K562 (cell line): Measurements from ENCODE around the gene DRAXIN. TPM values are rescaled to one million over a fixed set of nuclear protein-coding genes. Genes with fewer than 3 reads are reported as not detected.

Source experiments
- ADNP ChIP-seq: fragments of 200-800 bp; sonication (Bioruptor generic); IDR thresholded peaks from 2 replicates; pipeline ENCODE4 v1.6.1; 2016; ENCODE audit warnings: missing genetic modification characterization, missing compliant biosample characterization
- BRCA1 ChIP-seq, 2 experiments: fragments of 450-650 bp in 1 of 2; sonication (generic) in 1 of 2; formaldehyde crosslinking in 1 of 2; IDR thresholded peaks; 2 replicates each; pipeline versions ENCODE4 v1.5.0 to v1.6.1; 2017 to 2020; ENCODE audit warnings: mild to moderate bottlenecking in 1 of 2, missing genetic modification reagents in 1 of 2
- DMBX1 ChIP-seq: fragments of 250-450 bp; sonication (Bioruptor Pico); IDR thresholded peaks from 2 replicates; pipeline ENCODE4 v1.8.0; 2022; ENCODE audit warnings: inconsistent platforms, mild to moderate bottlenecking, moderate library complexity, borderline replicate concordance
- FOXA1 ChIP-seq: fragments of 450-650 bp; IDR thresholded peaks from 2 replicates; pipeline ENCODE4 v1.6.1; 2016; ENCODE audit warnings: mild to moderate bottlenecking, borderline replicate concordance
- HDAC2 ChIP-seq: fragments of 450-650 bp; IDR thresholded peaks from 2 replicates; pipeline ENCODE4 v1.6.1; 2016; ENCODE audit warnings: mild to moderate bottlenecking
- JUND ChIP-seq, 2 experiments: IDR thresholded peaks; 2 replicates in 1 of 2; 3 replicates in 1 of 2; pipeline ENCODE4 v1.6.1; 2011; ENCODE audit warnings: borderline replicate concordance in 2 of 2, low read depth in 2 of 2, low read length in 2 of 2, improper control_type of control experiment in 1 of 2, missing biosample characterization in 1 of 2, missing genetic modification characterization in 1 of 2, missing genetic modification reagents in 1 of 2
- MXI1 ChIP-seq: IDR thresholded peaks from 2 replicates; pipeline ENCODE4 v1.6.1; 2011; ENCODE audit warnings: low read depth, mild to moderate bottlenecking, improper control_type of control experiment, low read length
- MYNN ChIP-seq, 2 experiments: sonication (generic); formaldehyde crosslinking in 1 of 2; IDR thresholded peaks; 2 replicates each; pipeline versions ENCODE4 v1.5.0 to v1.6.1; 2016 to 2020; ENCODE audit warnings: antibody characterized with exemption in 1 of 2, missing genetic modification reagents in 1 of 2
- NR0B1 ChIP-seq: fragments of 450-650 bp; IDR thresholded peaks from one replicate; pipeline ENCODE4 v1.6.1; 2018; ENCODE audit warnings: mild to moderate bottlenecking, moderate library complexity; ENCODE audit not compliant: partially characterized antibody
- RBM15 ChIP-seq: fragments of 200-400 bp; formaldehyde crosslinking; IDR thresholded peaks from 2 replicates; pipeline ENCODE4 v1.6.1; 2018; ENCODE audit warnings: mild to moderate bottlenecking, low read length, moderate library complexity; ENCODE audit not compliant: insufficient read depth
- SETDB1 ChIP-seq: IDR thresholded peaks from one replicate; pipeline ENCODE4 v1.6.1; 2012; ENCODE audit warnings: low read length, control low read depth, inconsistent platforms
- TAF15 ChIP-seq: fragments of 200-400 bp; formaldehyde crosslinking; IDR thresholded peaks from 2 replicates; pipeline ENCODE4 v1.6.1; 2017; ENCODE audit warnings: mild to moderate bottlenecking, low read depth, low read length, moderate library complexity
- ZNF589 ChIP-seq: fragments of 200-800 bp; sonication (Bioruptor generic); IDR thresholded peaks from 2 replicates; pipeline ENCODE4 v1.6.1; 2016; ENCODE audit warnings: low read depth, missing genetic modification characterization, missing compliant biosample characterization
- ZNF696 ChIP-seq: fragments of 250-450 bp; sonication (Bioruptor Pico); conservative IDR thresholded peaks from 2 replicates; pipeline ENCODE4 v1.4.0; 2020; ENCODE audit warnings: mild to moderate bottlenecking, moderate library complexity
- polyA plus RNA-seq, 8 experiments: library from polyadenylated mRNA; depleted of rRNA in 4 of 8; stranded (reverse) in 5 of 8; unstranded in 3 of 8; fragments of >200 nt; fragmentation: Nextera tagmentation in 2 of 8; fragmentation: Illumina TruSeq in 1 of 8; extraction: Ambion mirVana in 2 of 8; extraction: Trizol in 1 of 8; gene quantifications; 2 replicates each; pipeline versions ENCODE4 v1.2.1 to v1.2.3, GENCODE V29; 2011 to 2014; ENCODE audit warnings: inconsistent platforms in 1 of 8, missing spikeins in 1 of 8
- total RNA-seq, 7 experiments: library from RNA; depleted of rRNA in 6 of 7; stranded (reverse); fragments of >200 nt in 6 of 7; fragmentation: Illumina TruSeq in 2 of 7; extraction: Trizol in 2 of 7; gene quantifications; 2 replicates each; pipeline versions ENCODE4 v1.2.1 to v1.2.3, GENCODE V29; 2011 to 2021; ENCODE audit warnings: low replicate concordance in 1 of 7
- TF ChIP-seq, protein P1 (sequence below): fragments of 250-450 bp; sonication (Bioruptor Pico); IDR thresholded peaks from 2 replicates; pipeline ENCODE4 v1.4.0; 2020

The DRAXIN gene
- total and polyA plus RNA-seq, 9 of the 15 experiments (the other 6 are each of a cell fraction or from before 2014, with no cell fraction given) = 0.01 to 0.04 (median 0.01) TPM; not detected in 6

DNA sequence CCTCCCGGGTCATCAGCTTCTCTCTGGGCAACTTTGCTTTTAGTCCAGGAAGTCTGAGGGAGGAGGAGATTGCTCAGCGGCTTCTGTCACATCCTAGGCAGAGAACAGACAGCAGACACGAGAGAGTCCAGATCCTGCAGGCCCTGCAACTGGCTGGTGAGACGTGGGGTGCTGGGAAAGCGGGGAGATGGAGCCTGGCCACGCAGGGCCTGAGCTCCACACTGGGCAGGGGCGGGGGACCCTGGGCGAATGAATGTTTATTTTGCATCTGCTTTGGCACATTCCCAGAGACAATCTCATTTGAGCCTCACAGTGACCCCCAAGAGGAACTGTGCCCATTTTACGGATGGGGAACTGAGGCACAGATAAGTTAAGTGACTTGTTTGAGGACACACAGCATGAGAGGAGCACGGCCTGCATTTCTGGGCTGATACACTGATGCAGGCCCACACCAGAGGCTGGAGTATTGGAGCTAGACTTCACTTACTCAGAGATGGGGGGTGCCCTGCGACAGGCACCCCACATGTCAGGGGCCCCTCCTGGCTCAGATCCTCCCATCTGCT lies 80.1 kb downstream of the DRAXIN start (continued):
- TF ChIP-seq MYNN (IDR thresholded peaks at IDR 0.05) = no peak
- TF ChIP-seq MYNN (CRISPR knock-in tag; IDR thresholded peaks at IDR 0.05) = no peak
- 0 out of 2 replicates have a peak, but pooled peaks have one; percentile 29 for TF ChIP-seq HDAC2
- TF ChIP-seq NR0B1 = no peak
- no peak for TF ChIP-seq TAF15
- no peak for TF ChIP-seq SETDB1
- TF ChIP-seq, protein P1, sequence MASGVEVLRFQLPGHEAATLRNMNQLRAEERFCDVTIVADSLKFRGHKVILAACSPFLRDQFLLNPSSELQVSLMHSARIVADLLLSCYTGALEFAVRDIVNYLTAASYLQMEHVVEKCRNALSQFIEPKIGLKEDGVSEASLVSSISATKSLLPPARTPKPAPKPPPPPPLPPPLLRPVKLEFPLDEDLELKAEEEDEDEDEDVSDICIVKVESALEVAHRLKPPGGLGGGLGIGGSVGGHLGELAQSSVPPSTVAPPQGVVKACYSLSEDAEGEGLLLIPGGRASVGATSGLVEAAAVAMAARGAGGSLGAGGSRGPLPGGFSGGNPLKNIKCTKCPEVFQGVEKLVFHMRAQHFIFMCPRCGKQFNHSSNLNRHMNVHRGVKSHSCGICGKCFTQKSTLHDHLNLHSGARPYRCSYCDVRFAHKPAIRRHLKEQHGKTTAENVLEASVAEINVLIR (CRISPR knock-in tag) = no peak
- TF ChIP-seq BRCA1 (IDR thresholded peaks at IDR 0.05) = no peak
- TF ChIP-seq BRCA1 (CRISPR knock-in tag; IDR thresholded peaks at IDR 0.05) = no peak
- TF ChIP-seq RBM15 = no peak
- no peak for TF ChIP-seq ZNF589 (CRISPR knock-in tag)
- 0 out of 2 replicates have a peak, but pooled peaks have one; percentile 51 for TF ChIP-seq ADNP (tag)
- TF ChIP-seq DMBX1 = no peak
- TF ChIP-seq FOXA1 = no peak
- no peak for TF ChIP-seq JUND (IDR thresholded peaks at IDR 0.05; ENCODE audit: borderline replicate concordance, low read depth, low read length)
- no peak for TF ChIP-seq JUND (tag; IDR thresholded peaks at IDR 0.05; ENCODE audit: borderline replicate concordance, low read depth, low read length)
- TF ChIP-seq MXI1 = no peak
- TF ChIP-seq ZNF696 (CRISPR knock-in tag) = no peak
